Hematopoietic multipotent progenitor cell treated with erythropoietin and hydrocortisone succinate and interleukin-3 and kit ligand, for 4 days (in vitro differentiated cells): Measurements from ENCODE around the gene GLIPR1L1.

Experiments
- DNase-seq: peaks from one replicate; pipeline ENCODE4 v3.0.0-alpha.2; 2015

GLIPR1L1 gene

DNA sequence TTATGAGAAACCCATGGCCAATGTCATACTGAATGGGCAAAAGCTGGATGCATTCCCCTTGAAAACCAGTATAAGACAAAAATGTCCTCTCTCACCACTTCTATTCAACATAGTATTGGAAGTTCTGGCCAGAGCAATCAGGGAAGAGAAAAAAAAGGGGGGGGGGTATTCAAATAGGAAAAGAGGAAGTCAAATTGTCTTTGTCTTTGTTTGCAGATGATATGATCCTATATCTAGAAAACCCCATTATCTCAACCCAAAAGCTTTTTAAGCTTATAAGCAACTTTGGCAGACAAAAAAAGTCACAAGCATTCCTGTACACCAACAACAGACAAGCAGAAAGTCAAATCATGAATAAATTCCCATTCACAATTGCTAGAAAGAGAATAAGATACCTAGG, 19.5 kb downstream of the GLIPR1L1 start:
- DNase-seq: peak; percentile 52

DNA sequence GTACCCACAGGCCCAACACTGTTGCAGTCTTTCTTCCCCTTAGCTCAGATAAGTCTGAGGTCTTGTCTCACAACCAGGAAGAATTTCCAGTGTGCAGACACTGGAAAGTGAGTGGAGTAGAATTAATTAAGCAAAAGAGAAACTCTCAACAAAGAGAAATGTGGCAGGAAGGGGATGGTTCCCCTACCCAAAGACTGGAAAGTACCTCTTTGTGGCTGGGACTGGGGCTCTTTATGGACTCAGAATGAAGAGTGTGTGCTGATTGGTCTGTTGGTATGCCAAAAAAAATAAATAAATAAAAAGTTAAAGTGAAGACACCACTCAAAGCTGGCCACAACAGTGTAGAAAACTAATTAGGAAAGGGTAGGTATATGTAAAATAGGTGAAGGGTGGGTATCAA, 26.4 kb downstream of the GLIPR1L1 start:
- DNase-seq: no peak

DNA sequence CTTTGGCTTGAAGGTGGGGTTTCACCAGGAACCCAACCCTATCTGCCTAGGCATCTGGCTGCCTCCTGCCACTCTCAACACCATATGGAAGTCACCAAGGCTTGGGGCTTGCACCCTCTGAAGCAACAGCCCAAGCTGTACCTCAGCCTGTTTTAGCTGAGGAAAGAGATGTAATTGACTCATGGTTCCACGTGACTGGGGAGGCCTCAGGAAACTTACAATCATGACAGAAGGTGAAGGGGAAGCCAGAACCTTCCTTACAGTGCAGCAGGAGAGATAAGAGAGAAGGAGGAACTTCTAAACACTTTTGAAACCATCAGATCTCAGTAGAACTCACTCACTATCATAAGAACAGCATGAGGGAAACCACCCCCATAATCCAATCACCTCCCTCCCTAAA, 26.9 kb downstream of the GLIPR1L1 start:
- peak; percentile 34 for DNase-seq

DNA sequence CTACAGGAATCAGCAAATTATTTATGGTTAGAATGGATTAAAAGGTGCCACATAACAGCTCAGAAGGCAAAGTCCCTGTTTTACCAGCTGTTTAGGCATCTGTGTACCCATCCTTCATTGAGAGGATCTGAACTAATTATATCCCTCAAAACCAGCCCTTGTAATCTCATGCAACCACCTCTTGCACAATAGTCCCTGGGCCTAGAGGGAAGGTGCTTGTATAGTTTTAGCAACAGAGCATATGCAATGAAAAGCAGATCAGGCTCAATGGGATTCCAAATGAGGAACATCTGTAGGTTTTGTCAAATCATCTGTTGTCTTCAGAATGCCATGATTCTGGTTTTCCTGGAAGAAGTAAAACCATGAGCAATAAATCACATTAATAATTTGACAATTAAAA, 30.4 kb downstream of the GLIPR1L1 start:
- peak; percentile 63 for DNase-seq

DNA sequence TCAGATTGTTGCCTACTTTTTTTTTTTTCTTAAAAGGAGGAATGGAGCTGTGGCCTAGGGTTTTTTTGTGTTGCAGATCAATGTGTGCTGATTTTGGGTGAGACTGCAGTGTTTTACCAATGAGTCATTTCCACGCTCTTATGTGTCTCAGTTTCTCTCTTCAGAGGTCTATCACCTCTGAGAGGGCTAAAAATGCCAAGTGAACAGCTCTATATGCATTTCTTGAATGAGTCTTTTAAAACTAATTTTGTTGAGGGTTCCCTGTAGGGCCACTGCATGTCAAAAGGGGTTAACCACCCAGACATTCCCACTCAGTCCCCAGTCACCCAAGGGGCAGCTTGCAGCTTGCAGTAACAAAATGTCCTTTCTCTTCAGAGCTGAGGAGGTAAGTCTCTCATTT, 32.2 kb downstream of the GLIPR1L1 start:
- DNase-seq: no peak

DNA sequence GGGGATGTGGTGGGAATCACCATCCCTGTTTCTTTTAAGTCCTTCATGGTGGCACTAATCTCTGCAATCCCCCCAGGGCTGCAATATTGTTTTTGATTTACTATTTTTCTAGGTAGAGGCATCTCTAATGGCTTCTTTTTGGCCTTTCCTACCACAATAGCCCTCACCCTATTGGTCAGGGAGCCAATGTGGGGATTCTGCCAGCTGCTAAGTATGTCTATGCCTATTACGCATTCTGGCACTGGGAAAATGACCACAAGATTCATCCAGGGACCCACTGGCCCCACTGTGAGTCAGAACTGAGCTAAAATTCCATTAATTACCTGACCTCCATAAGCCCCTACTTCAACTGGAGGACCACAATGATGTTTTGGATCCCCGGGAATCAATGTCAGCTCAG, 40.5 kb downstream of the GLIPR1L1 start:
- DNase-seq: no peak

DNA sequence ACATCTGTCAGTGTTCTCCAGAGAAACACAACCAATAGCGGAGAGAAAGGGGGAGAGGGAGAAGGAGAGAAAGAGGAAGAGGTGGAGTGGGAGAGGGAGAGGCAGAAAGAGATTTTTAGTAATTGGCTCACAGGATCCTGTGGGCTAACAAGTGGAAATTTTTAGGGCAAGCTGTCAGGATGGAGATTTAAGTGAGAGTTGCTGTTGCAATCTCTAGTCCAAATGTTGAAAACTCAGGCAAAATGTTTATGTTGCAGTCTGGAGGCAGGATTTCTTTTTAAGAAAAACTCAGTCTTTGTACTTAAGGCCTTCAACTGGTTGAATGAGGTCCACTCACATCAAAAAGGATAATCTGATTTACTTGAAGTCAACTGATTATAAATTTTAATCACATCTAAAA, 43.9 kb downstream of the GLIPR1L1 start:
- DNase-seq: no peak

DNA sequence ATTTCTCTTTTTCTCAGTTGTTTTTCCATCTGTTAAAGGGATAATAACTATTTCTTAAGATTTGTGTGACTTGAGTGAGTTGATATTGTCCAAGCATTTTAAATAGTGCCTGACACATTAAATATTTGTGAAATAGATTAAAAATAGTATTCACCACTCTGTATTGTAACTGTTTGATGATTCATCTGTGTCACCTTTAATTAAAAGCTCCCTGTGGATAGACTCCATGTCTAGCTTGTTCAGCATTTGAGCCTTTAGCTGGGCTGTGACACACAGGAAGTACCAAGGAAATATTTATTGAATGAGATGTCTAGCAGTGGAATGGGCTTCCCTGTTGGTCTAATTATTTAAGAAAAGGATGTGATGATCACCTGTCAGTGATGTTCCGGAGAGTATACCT, 54.6 kb downstream of the GLIPR1L1 start:
- peak; percentile 4 for DNase-seq

DNA sequence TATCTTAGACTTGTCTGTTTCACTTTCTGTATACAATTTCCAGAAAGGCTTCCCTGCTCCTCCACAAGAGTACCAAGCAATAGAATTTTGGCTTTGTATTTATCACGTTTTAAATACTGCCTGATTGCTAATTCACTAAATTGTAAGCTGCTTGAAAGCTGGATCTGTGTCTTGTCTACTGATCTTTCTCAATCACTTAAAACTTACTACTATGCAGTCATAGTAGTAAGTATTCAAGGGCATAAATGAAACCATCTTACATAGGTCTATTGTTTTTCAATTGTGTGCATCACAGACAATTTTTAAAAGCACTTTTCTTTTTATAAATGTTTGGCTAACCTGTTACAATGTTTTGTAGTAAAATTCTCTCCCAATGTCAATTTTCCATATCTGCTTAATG, 55.2 kb downstream of the GLIPR1L1 start:
- DNase-seq: peak; percentile 9

DNA sequence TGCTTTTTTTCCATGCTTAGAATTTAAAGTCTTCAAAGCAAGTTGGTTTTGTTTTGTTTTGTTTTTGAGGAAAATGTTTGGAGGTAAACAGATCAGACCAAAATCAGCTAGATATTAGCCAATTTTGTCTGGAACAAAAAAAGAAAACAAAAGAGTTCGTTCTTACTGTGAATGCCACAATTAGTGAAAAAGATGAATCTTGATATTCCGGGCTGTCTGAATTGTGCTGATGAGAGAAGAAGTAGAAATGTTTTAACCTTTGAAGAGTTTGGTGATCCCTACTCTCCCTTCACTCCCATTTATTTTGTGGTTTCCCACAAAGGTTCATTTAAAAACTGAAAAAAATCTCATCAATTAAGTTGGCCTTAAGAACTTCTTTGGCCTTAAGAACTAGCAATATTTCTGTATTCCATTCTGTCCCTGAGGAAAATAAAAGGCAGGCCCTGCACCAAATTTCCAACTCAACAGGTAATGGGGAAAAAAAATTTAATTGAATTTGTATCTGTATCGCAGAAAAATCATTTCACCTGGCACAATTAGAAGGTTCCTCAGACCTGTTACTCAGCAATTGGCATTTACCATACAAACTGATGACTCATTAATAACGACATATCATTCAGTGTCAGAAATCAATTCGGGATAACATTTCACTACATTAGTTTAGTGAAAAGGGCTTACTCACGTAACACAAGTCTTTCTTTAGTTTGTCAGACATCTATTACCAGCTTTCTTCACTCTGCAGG, 55.9 kb downstream of the GLIPR1L1 start:
- DNase-seq: peak; percentile 3

DNA sequence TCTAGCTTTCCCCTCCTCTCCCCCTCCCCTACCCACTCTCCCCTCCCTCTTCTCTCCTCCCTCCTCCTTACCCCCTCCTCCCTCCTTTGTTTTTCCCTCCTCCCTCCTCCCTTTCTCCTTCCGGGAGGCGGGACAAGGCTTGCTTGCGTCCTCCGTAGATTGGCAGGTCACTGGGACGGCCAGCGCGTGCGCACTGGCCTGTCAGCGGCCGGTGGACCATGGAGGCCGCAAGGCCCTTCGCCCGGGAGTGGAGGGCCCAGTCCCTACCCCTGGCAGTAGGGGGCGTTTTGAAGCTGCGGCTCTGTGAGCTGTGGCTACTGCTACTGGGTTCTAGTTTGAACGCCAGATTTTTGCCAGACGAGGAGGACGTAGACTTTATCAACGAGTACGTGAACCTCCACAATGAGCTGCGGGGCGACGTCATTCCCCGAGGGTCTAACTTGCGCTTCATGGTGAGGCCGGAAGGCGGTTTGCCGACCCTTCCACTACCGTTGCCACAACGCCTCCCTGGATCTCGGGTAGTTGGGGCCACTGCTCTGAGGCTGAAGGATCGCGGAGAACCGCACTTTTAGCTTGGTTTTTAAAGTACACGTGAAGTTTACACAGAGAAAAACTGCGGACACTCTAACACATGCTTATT, 56.5 kb downstream of the GLIPR1L1 start, which contains the start of gene GLIPR1L2:
Gene GLIPR1L2 (plus strand): TSS at position 191 of the 640 bp plus-strand sequence. CDS start 28 bp downstream, at position 219.
- DNase-seq: peak; percentile 98

DNA sequence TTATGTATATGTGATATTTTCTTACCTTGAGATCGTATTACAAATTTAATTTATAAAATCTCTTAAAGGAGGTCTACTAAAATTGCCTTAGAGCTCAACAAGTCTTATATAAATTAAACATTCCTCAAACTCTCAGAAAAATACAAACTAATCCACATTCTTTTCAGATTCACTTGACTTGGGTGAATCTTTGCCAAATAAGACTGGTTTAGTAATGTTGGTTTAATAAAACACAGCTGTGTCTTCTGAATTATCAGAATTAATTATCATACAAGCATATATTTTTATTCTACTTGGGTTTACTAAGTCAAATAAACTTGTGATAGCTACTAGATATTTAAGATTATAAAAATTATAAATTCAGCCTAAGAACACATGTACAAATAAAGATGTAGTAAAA, 69.8 kb downstream of the GLIPR1L1 start:
- DNase-seq: no peak

DNA sequence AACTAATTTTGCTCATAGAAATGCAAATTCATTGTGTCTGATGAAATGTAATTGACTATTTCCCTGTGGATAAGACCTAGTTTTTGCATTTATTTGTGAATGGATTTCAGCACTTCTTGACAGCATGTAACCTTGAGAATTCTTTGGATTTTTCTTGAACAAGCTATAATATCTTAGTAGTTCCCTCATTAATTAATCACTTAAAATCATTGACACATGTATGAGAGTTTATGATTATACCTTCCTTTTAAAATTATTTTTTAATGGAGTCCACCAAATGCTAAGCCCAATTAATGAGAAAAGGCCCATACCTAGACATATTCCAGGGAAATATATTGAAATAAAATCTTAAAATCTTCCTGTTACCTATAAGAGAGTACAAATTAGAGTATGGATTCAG, 73.2 kb downstream of the GLIPR1L1 start:
- DNase-seq: no peak

DNA sequence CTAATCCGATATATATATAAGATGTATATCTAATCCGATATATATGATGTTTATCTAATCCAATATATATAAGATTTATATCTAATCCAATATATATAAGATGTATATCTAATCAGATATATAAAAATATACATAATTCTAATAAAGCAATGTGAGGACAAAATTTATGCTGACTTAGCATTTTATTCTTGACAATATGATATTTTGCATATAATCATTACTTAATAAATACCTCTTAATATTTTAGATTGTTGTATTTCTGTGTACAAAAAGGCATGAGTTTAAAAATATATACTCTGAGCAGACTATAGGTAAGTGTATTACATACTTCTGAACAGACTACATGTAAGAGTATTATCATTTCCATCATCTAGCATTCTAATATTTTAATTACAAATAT, 75.4 kb downstream of the GLIPR1L1 start:
- no peak for DNase-seq

DNA sequence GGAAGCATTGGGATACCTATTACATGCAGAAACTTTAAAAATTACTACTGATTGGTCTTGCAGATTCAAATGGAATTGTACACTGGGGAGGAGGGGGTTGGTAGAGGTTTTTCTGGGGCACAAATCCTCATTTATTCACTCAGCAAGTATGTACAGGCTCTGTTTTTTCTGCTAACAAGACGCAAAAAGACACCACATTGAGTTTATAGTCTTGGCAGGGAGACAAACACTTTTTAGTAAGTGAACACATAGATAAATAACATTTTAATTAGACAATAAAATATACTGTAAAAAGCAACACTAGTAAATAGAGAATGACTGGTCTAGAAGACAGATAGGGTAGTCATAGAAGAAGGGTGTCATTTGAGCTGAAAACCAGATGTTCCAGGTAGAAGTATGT, 80.2 kb downstream of the GLIPR1L1 start:
- DNase-seq: no peak

DNA sequence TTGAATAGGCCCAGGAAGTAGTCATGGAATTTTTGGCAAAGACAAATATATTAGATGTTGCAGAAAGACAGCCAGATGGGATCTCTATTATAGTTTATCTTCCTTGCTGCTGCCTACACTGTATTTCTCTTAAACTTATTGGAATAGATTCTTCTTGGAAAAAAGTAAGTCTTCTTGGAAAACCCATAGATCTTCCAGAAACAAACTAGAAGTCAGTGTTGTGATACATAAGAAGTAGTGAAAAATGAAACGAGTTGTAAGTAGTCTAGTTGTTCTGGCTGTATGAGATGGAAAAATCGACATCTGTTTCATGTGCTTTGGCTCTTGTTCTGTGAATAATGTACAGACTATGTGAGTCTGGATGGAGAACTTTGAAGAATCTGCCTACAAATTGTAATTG, 85.4 kb downstream of the GLIPR1L1 start:
- no peak for DNase-seq
